Activated effector memory CD4-positive, alpha-beta T cell treated with anti-CD3 and anti-CD28 coated beads, Interleukin-2, amount 50 U/mL, for 16 hours (primary cell): ENCODE results near the gene ABRACL.

Source experiments
- DNase-seq: peaks from one replicate; pipeline ENCODE4 v3.0.0-alpha.2; 2020

The ABRACL gene

DNA sequence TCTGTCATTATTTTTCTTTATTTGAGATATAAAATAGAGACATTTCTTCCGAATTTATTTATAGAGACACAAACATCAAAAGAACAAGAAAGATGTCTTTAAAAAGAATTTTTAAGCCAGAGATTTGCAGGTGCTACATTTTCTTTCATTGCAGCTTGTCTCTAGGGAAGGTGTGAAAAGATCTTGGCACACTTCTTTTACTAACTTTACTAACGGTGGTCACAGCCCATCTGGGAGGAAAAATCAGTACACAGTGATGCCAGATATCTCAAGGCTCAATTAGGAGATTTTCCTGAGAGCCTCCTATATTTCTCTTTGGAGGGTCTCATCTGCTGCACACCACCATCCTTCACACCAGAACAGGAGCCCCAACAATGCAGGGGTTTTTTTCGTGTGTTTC is 29.5 kb downstream of the ABRACL start:
- DNase-seq = no peak

DNA sequence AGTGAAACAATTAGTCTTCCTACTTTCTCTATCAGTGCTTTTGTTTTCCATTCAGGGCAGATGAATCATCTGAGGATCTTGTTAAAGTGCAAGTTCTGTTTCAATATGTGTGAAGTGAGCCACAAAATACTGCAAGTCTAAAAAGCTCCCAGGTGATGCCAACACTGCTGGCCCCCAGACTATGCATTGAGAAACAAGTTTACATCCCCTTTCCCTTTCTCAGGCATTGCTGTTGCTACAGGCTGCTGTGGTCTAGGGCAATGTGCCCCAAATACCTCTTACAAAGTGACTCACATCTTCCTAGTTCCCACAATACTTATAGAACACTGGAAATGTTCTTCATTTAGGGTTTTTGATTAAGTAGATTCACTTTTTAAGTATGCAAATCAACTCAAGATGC is 31.8 kb downstream of the ABRACL start:
- DNase-seq = no peak

DNA sequence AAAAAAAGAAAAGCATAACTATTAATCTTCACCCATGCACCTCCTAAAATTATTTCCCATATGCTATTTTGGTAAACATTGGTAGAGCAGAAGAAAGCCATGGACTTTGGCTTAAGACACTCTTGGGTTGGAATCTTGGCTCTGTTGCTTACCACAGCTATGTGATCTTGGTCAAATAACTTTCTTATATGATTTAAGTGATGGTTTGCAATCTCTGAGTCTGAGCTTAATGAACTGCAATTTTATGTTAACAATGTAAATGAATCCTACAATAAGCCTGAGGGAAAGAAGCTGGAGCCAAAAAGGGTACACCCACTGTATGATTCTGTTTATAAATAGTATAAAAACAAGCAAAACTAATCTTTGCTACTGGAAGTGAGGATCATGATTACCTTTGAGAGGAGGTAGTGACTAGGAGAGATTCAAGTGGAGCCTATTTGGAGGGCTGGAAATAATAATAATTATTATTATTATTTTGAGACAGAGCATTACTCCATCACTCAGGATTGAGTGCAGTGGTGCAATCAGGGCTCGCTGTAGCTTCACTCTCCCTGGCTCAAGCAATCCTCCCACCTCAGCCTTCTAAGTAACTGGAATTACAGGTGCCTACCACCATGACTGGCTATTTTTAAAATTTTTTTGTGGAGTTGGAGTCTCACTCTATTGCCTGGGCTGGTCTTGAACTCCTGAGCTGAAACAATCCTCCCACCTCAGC is 34.5 kb downstream of the ABRACL start:
- no peak for DNase-seq

DNA sequence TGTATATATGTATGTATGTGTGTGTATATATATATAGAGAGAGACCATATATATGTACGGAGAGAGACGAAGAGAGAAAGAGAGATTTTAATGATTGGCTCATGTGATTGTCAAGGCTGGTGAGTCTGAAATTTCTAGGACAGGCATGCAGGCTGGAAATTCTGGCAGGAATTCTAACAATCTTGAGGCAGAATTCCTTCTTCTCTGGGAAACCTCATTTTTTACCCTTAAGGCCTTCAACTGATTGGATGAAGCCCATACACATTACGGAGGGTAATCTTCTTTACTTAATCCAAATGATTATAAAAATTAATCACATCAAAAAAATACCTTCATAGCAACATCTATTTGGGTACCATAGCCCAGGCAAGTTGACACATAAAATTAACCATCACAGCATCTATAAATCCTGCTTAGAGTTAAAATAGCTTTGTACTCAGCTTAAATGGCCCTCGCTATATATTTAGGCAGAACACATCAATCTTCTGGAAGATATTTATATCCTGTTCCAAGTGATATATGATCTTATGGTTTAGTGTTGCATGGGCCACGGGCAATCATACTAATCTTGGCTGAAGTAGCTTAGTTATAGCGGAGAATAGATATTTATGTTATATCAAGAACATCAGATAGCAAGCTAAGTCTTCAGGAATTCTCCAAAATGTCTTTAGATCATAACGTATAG is 36.6 kb downstream of the ABRACL start:
- DNase-seq = no peak

DNA sequence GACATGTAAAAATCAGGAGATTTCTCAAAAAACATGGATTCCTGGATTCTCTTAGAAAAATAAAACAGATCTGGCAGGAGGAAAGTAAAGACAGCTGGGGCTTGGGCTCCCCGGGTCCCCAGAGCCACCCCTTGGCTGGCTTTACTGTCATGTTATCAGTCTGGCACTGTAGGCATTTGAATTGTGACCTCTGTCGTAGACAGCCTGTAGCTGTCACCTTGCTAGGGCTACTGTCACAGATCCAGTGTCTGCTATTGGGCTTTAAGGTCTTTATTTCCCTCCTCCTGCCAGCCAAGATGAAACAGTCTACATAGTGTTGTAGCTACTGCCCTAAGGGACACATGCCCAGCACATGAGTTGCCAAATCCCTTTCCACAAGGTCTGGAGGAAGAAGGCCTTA is 37.5 kb downstream of the ABRACL start:
- DNase-seq = no peak

DNA sequence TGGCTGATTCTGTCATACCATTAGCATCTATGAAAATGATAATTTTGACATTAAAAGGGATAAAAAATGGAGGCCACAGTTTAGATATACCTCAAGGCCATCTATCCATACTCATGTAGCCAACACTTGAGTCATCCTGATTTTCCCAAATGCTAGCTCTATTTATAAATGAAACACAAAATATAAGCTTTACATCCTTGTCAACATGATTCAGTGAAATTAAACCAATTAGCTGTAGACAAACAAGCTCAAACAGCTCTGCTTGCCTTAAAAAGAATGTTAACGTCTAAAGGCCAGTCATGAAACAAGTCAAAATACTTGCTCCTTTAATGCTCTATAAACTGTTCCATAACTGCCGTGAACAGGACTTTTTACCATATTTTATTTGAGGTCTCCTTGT is 40.3 kb downstream of the ABRACL start:
- DNase-seq = no peak

DNA sequence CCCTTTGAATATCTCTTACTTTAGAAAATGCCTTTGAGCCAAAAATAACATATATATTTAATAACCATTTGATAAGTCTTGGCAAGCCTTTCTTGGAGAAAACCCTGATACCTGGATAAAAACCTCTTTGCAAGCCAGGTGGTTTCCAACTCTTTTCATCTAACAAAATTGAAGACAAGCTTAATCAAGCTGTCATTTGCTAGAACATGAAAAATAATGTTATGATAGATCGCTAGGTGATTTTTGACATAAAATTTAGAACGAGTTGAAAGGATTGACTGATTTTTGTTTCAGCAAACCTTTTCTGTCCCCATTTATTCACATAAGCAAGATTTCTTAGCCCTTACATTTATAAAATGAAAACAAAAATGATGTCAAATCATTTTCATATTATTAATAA is 44.6 kb downstream of the ABRACL start:
- no peak for DNase-seq

DNA sequence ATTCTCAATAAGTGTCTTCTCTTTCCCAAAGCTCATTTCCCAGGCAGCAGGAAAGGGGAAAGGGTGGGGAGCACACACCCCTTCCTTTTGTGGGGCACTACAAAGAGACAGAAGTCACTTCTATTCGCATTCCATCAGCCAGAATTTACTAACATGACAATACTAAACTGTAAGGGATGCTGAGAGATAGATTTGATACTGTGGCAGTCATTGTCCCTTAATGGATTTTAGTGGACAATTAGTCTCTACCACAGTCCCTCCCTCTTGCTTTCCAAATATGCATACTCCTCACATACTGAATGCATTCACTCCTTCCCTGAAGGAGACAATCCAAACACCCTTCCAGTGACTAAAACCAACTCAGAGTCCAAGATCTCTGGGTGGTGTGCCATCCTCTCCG is 50.5 kb downstream of the ABRACL start:
- no peak for DNase-seq

DNA sequence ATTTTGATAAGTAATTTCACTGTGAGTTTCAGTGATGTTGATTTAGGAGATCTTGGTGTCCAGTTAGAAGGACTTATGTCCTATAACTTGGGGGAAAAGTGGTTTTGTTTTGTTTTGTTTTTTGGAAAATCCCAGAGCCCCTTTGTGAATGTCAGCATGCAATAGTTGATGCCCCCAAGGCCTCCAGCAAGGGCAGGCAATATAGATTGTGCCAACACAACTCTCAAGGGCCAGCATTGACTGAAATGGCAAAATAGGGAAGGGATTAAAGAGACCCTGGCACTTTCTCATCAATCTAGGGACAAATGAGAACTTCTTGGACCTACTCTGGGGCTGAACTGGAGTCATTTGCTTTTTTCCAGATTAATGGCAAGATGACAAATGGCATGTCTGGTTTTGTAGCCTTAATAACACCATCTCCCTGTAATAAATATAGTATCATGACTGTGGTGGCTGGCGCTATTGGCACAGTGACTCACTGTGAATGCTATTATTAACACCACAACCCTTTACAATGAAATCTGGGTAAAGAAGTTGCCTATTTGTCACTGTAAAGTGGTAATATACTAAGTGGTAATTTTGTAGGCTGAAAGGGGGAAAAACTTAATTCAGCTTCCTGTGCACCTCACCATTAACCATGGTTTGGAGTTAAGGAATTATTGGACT is 51.8 kb downstream of the ABRACL start:
- no peak for DNase-seq

DNA sequence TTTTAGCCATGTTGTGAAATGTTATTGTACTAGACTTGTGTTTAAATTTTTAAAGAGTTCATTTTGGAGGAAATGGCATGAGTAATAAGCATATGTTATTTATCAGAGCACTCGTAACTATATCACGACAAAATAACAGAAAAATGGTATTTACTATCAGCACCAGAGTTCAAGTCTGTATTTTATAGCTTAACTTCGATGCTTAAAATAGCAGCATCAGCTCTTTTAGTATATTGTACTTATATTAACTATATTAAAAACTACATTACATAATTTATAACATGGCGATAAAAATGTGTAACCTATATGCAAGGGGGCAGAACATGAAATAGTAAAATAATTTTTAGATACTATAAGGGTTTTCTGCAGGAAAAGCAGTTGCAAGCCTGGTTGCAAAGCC is 52.9 kb downstream of the ABRACL start:
- no peak for DNase-seq

DNA sequence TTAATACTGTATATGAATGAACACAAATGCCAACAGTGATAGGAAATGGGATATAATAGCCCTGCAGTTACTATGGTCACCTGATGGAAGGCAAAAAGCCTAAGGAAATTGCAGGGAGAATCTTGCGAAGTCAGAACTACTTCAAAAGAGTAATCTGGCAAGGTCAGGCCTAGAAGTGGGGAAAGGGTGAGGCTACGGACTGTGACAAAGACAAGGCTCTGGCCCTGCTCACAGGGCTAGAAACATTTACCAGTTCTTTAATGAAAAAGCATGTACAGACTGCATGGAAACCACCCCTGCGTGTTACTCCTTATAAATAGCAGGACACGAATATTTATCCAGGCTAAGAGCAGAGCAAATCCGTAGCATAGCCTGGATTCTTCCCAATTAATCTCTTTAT is 53.8 kb downstream of the ABRACL start:
- DNase-seq = no peak

DNA sequence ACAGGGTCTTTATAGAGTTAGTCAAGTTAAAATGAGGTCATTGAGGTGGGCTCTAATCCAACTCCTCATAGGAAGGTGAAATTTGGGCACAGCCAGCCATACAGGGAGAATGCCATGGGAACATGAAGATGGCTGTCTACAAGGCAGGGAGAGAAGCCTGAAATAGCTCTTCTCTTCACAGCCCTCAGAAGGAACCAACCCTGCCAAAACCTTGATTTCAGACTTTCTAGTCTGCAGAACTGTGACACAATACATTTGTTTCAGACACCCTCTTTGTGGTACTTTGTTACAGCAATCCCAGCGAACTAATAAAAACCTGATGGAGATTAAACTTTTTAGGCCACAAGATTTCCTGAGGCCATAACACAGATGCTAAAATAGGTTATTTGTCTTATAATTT is 63.3 kb downstream of the ABRACL start:
- DNase-seq = no peak
